Mesendoderm (in vitro differentiated cells): ENCODE results near the gene PIP5K1C.

Experiments used
- DNase-seq: peaks from one replicate; pipeline ENCODE4 v3.0.0; 2013
- H2AK5ac ChIP-seq: 2 replicates; pipeline ENCODE4 v1.6.1; 2013; ENCODE audit warnings: low read length, inconsistent platforms
- H2BK120ac ChIP-seq: 2 replicates; pipeline ENCODE4 v1.6.1; 2013; ENCODE audit warnings: low read depth, mild to moderate bottlenecking, low read length, moderate library complexity, mixed read lengths
- H2BK15ac ChIP-seq: replicated peaks from 2 replicates; pipeline ENCODE4 v1.6.1; 2013; ENCODE audit warnings: low read depth, mild to moderate bottlenecking, moderate library complexity
- H2BK5ac ChIP-seq: 2 replicates; pipeline ENCODE4 v1.6.1; 2013; ENCODE audit warnings: low read length, inconsistent platforms
- H3K18ac ChIP-seq: 2 replicates; pipeline ENCODE4 v1.6.1; 2013; ENCODE audit warnings: mild to moderate bottlenecking, low read length, mixed read lengths
- H3K23ac ChIP-seq: one replicate; pipeline ENCODE4 v1.6.1; 2013; ENCODE audit warnings: low read length
- H3K27ac ChIP-seq: 2 replicates; pipeline ENCODE4 v1.5.1; 2013; ENCODE audit warnings: low read depth, mild to moderate bottlenecking, inconsistent platforms, low read length, moderate library complexity
- H3K27me3 ChIP-seq: 2 replicates; pipeline ENCODE4 v1.6.1; 2013; ENCODE audit warnings: low read length, control low read depth, mild to moderate bottlenecking, inconsistent platforms; ENCODE audit not compliant: insufficient read depth, poor library complexity
- H3K36me3 ChIP-seq: 2 replicates; pipeline ENCODE4 v1.6.1; 2013; ENCODE audit warnings: low read length, inconsistent platforms; ENCODE audit not compliant: control insufficient read depth, insufficient read depth
- H3K4ac ChIP-seq: one replicate; pipeline ENCODE4 v1.6.1; 2013; ENCODE audit warnings: low read depth, mild to moderate bottlenecking, low read length, moderate library complexity
- H3K4me1 ChIP-seq: 2 replicates; pipeline ENCODE4 v1.6.1; 2013; ENCODE audit warnings: low read depth, low read length, inconsistent platforms; ENCODE audit not compliant: control insufficient read depth
- H3K4me2 ChIP-seq: 2 replicates; pipeline ENCODE4 v1.6.1; 2013; ENCODE audit warnings: low read length
- H3K4me3 ChIP-seq: 2 replicates; pipeline ENCODE4 v1.5.1; 2013; ENCODE audit warnings: mild to moderate bottlenecking, low read length
- H3K56ac ChIP-seq: one replicate; pipeline ENCODE4 v1.6.1; 2013; ENCODE audit warnings: low read length
- H3K79me1 ChIP-seq: 2 replicates; pipeline ENCODE4 v1.6.1; 2013; ENCODE audit warnings: low read length, inconsistent platforms
- H3K79me2 ChIP-seq: 2 replicates; pipeline ENCODE4 v1.6.1; 2013; ENCODE audit warnings: mild to moderate bottlenecking, low read length; ENCODE audit not compliant: control insufficient read depth, insufficient read depth
- H3K9ac ChIP-seq: 2 replicates; pipeline ENCODE4 v1.6.1; 2013; ENCODE audit warnings: low read length, inconsistent platforms
- H4K5ac ChIP-seq: one replicate; pipeline ENCODE4 v1.6.1; 2013; ENCODE audit warnings: low read length
- H4K8ac ChIP-seq: one replicate; pipeline ENCODE4 v1.6.1; 2013; ENCODE audit warnings: low read depth, mild to moderate bottlenecking, control low read depth, low read length, moderate library complexity
- WGBS: extraction: QIAGEN DNeasy Blood & Tissue Kit; methylation state at CpG from one replicate; pipeline ENCODE4 v1.1.7; 2013; ENCODE audit warnings: low lambda C conversion rate, missing lambda C conversion rate; ENCODE audit not compliant: insufficient coverage; ENCODE audit errors: extremely low coverage; 5-methylcytosine and 5-hydroxymethylcytosine counted together

The PIP5K1C gene

DNA sequence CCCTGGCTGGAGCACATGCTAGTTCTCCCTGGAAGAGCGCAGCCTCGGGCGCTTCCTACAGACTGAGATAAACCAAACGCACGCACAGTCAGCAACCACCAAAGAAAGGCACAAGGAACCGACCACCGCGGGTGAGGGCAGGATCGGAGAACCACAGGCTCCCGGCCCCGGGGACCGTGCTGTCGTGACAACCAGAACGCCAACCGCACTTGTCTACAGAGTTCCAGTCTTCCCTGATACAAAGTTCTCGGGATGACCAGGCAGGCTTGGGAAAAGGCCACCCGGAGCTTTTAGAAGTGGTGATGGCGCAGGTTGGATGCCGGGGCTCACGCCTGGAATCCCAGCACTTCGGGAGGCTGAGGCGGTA, 40.5 kb downstream of the PIP5K1C start:
- H3K79me2 ChIP-seq: no peaks in the 10 kb centered on the region
- no peak overlapping the region for H3K4me3 ChIP-seq
- no CpG with 5 or more reads among the region's 22 CpGs for WGBS
- no peak overlapping the region for H3K56ac ChIP-seq
- no peak overlapping the region for H3K4me2 ChIP-seq
- no peaks in the 10 kb centered on the region for H3K79me1 ChIP-seq
- no peak for DNase-seq
- H2BK15ac ChIP-seq: no peak overlapping the region
- H3K27me3 ChIP-seq: no peaks in the 10 kb centered on the region
- H3K23ac ChIP-seq: no peak overlapping the region
- H2AK5ac ChIP-seq: no peak overlapping the region
- H4K8ac ChIP-seq: no peak overlapping the region
- no peak overlapping the region for H2BK120ac ChIP-seq
- H3K27ac ChIP-seq: no peak overlapping the region
- no peaks in the 10 kb centered on the region for H3K4me1 ChIP-seq
- peaks cover 2% of the 10 kb centered on the region for H3K36me3 ChIP-seq
- no peak overlapping the region for H3K4ac ChIP-seq
- no peak overlapping the region for H3K9ac ChIP-seq
- H2BK5ac ChIP-seq: no peak overlapping the region
- no peak overlapping the region for H3K18ac ChIP-seq
- H4K5ac ChIP-seq: no peak overlapping the region

DNA sequence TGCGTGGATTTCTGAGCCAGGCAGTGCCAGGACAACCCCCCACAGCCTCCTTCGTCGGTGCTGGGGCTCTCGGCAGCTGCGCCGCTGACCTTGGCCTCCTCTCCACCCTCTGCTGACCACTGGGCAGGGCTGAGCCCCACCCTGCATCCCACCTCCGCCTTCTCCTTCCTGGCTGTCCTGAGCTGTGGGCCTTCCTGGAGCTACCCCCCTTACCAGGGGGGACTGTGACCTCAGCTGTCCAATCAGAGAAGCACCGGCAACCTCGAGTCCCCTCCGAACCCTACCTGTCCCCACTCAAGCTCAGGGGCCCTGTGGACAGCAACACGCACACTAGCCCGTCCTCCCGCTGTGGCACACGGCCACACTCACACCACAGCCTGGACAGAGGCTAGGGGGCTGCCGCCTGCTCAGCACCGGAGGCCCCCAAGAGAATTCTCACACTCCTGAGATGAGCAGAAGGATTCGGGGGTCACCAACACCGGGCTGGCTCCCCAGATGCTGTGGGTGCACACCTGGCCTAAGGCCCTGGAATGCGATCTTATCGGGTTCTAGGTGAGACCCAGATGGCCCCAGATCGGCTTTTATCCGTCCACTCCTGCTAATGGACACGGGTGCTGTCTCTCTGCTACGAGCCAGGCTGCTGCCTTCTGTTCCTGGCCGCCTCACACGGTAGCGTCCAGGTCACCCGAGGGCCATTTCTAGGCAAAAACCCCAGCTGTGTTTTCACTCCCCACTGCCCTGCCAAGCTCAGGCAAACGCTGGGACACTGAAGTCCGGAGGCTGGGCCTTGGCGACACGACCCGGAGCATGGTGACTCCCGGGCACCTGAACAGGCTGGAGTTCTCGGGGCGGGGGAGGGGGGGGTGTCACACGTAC, 41.2 kb downstream of the PIP5K1C start:
- Histone ChIP-seq H3K79me2 (no peaks in the 10 kb centered on the region), H3K79me1 (no peaks in the 10 kb centered on the region), H4K8ac (no peak overlapping the region), H3K4me2 (no peak overlapping the region), H4K5ac (no peak overlapping the region), H3K27me3 (no peaks in the 10 kb centered on the region), H2BK15ac (no peak overlapping the region), H3K9ac (no peak overlapping the region), H2BK120ac (no peak overlapping the region), H3K56ac (no peak overlapping the region), H3K4ac (no peak overlapping the region), H3K4me1 (no peaks in the 10 kb centered on the region), H3K4me3 (no peak overlapping the region), H2BK5ac (no peak overlapping the region), H3K27ac (no peak overlapping the region), H3K18ac (no peak overlapping the region), H3K36me3 (peaks cover 2% of the 10 kb centered on the region), H2AK5ac (no peak overlapping the region), H3K23ac (no peak overlapping the region)
- no peak for DNase-seq
- no CpG with 5 or more reads among the region's 37 CpGs for WGBS

DNA sequence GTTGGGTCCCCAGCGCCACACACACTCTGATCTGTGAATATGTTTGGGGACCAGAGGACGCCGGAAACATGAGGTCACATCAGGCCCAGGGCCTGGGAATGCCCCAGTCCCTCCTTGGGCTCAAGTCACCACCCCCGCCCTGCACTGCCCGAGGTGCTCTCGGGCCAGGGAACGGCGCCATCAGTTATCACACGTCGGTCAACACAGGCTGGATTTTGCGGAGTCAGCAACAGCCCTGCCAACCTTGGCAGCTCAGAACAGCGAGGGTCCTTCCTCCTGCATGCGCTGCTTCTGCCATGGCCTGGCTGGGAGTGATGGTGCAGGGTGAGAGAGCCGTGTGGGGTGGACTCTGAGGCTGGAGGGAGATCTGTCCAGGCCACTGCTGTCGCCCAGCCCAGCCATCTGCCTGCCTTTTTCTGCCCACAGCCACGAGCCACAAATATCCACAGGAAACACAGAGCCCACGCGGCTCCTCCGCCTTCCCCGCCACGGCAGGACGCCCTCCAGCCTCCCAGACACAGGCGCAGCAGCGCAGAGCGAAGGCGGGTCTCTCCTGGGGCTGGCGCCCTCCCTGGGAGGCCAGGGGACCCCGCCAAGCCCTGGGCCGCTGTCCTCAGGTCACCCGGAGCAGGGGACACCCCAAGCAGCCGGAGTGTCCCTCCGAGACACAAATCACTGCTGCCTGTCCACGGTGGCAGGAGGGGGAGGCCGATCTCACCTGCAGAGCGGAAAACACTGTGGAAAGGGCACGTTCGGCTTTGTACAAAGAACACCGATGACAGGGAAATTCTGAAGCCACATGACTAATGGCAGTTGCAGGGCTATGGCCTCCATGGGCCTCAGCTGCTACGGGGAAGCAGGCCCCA, 42.0 kb downstream of the PIP5K1C start:
- H3K79me2 ChIP-seq: no peaks in the 10 kb centered on the region
- no peak overlapping the region for H3K56ac ChIP-seq
- no peak overlapping the region for H3K9ac ChIP-seq
- H2BK15ac ChIP-seq: no peak overlapping the region
- no peak overlapping the region for H3K23ac ChIP-seq
- DNase-seq: no peak
- H3K27ac ChIP-seq: no peak overlapping the region
- no CpG with 5 or more reads among the region's 39 CpGs for WGBS
- no peak overlapping the region for H2BK120ac ChIP-seq
- H3K4ac ChIP-seq: no peak overlapping the region
- no peak overlapping the region for H4K5ac ChIP-seq
- H3K4me3 ChIP-seq: no peak overlapping the region
- H3K79me1 ChIP-seq: no peaks in the 10 kb centered on the region
- no peak overlapping the region for H3K18ac ChIP-seq
- H3K4me1 ChIP-seq: no peaks in the 10 kb centered on the region
- H2BK5ac ChIP-seq: no peak overlapping the region
- no peak overlapping the region for H4K8ac ChIP-seq
- H3K27me3 ChIP-seq: no peaks in the 10 kb centered on the region
- H3K4me2 ChIP-seq: no peak overlapping the region
- no peaks in the 10 kb centered on the region for H3K36me3 ChIP-seq
- H2AK5ac ChIP-seq: no peak overlapping the region

DNA sequence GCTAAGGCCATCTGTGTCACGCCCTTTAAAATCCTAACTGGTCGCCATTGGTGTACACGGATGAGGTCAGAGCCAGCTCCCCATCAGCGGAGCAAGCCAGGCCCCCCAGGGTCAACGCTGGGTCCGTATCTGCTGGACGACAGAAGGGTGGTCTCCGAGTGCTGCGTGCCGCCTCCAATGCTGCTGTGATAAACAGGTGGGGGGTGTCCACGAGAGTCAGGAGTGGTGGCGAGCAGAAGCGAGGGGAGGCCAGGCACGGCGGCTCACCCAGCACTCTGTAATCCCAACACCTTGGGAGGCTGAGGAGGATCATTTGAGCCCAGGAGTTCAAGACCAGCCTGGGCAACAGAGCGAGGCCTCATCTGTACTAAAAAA, 42.9 kb downstream of the PIP5K1C start:
- WGBS: no CpG with 5 or more reads among the region's 16 CpGs
- H3K56ac ChIP-seq: no peak overlapping the region
- H3K4me3 ChIP-seq: no peak overlapping the region
- no peaks in the 10 kb centered on the region for H3K79me2 ChIP-seq
- no peaks in the 10 kb centered on the region for H3K36me3 ChIP-seq
- no peak overlapping the region for H3K18ac ChIP-seq
- no peak for DNase-seq
- no peak overlapping the region for H3K9ac ChIP-seq
- H2BK5ac ChIP-seq: no peak overlapping the region
- no peak overlapping the region for H2AK5ac ChIP-seq
- no peak overlapping the region for H4K8ac ChIP-seq
- H3K4ac ChIP-seq: no peak overlapping the region
- H2BK120ac ChIP-seq: no peak overlapping the region
- H3K4me1 ChIP-seq: no peaks in the 10 kb centered on the region
- no peak overlapping the region for H3K27ac ChIP-seq
- no peak overlapping the region for H3K23ac ChIP-seq
- no peaks in the 10 kb centered on the region for H3K79me1 ChIP-seq
- no peak overlapping the region for H2BK15ac ChIP-seq
- no peak overlapping the region for H3K4me2 ChIP-seq
- H4K5ac ChIP-seq: no peak overlapping the region
- no peaks in the 10 kb centered on the region for H3K27me3 ChIP-seq

DNA sequence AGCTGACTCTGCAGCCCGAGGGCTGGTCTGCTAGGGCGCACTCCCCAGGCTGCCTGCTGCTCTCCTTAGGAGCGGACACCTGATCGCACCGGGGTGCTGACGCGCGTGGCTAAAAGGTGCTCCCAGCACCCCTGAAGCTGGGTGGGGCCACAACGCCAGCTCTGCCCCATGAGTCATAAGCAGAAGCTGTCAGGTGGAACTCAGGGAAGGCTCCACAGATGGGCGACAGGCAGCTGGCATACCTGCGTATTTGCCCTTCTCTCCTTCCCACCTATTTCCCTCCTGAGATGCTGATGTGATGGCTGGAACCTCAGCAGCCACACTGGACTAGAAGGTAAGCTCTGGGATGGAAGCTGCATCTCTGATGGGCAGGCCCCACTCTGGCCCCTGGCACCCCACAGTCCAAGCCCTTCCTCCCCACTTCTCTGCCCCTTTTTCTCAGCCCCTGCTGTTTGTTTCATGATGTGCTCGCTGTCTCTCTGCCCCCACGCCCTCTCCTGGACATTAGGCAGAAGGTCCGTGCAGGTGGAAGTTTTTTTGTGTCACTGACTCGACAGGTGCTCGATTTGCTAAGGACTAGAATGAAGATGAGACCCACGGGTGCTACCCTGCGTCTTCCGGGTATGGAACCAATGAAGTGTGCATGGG, 43.4 kb downstream of the PIP5K1C start:
- Histone ChIP-seq H4K5ac (no peak overlapping the region), H3K36me3 (no peaks in the 10 kb centered on the region)
- WGBS: no CpG with 5 or more reads among the region's 19 CpGs

More for the DNA sequence above, 43.4 kb downstream of the PIP5K1C start:
- Histone ChIP-seq H3K79me2 (no peaks in the 10 kb centered on the region), H3K4me2 (no peak overlapping the region), H3K4me3 (no peak overlapping the region), H3K27me3 (no peaks in the 10 kb centered on the region), H3K79me1 (no peaks in the 10 kb centered on the region), H2AK5ac (no peak overlapping the region), H3K18ac (no peak overlapping the region), H3K23ac (no peak overlapping the region), H3K9ac (no peak overlapping the region), H2BK120ac (no peak overlapping the region), H3K56ac (no peak overlapping the region), H4K8ac (no peak overlapping the region), H3K27ac (no peak overlapping the region), H3K4ac (no peak overlapping the region), H3K4me1 (no peaks in the 10 kb centered on the region), H2BK5ac (no peak overlapping the region), H2BK15ac (no peak overlapping the region)
- no peak for DNase-seq
